Small intestine (tissue), 7 donors: ENCODE results near the gene TAF8. TPM values are rescaled to one million over a fixed set of nuclear protein-coding genes. Genes with fewer than 3 reads are reported as not detected.
A peak's percentile ranks its signal among the peaks of the same experiment; 100 is the strongest.

Source experiments
- DNase-seq, 2 donors: peaks; one replicate each; pipeline versions ENCODE4 v3.0.0 to v3.0.0-alpha.2; 2013
- FAIRE-seq: peaks from 2 replicates; lab custom pipeline; 2012; peaks lifted over from hg19 to GRCh38; lab: Jason Lieb, UNC
- H3K27ac ChIP-seq, 3 donors: one replicate each; pipeline ENCODE4 v1.5.1; 2013; ENCODE audit warnings: low read length in 2 of 3, mild to moderate bottlenecking in 2 of 3, control low read depth in 1 of 3, inconsistent platforms in 1 of 3, low read depth in 1 of 3, moderate library complexity in 1 of 3
- H3K27me3 ChIP-seq, 3 donors: one replicate each; pipeline ENCODE4 v1.6.1; 2013; ENCODE audit warnings: low read length in 3 of 3, inconsistent platforms in 1 of 3; ENCODE audit not compliant: control insufficient read depth in 3 of 3, insufficient read depth in 3 of 3
- H3K36me3 ChIP-seq, 3 donors: one replicate each; pipeline ENCODE4 v1.6.1; 2013; ENCODE audit warnings: low read length in 3 of 3, inconsistent platforms in 1 of 3, low read depth in 1 of 3, mild to moderate bottlenecking in 1 of 3, moderate library complexity in 1 of 3; ENCODE audit not compliant: control insufficient read depth in 3 of 3, insufficient read depth in 2 of 3
- H3K4me1 ChIP-seq, 3 donors: one replicate each; pipeline ENCODE4 v1.6.1; 2013; ENCODE audit warnings: low read length in 2 of 3, inconsistent platforms in 1 of 3, low read depth in 1 of 3, mild to moderate bottlenecking in 1 of 3, moderate library complexity in 1 of 3; ENCODE audit not compliant: control insufficient read depth in 3 of 3, insufficient read depth in 2 of 3
- H3K4me3 ChIP-seq, 3 donors: one replicate each; pipeline ENCODE4 v1.5.1; 2013; ENCODE audit warnings: low read length in 3 of 3, control low read depth in 1 of 3, inconsistent platforms in 1 of 3, low read depth in 1 of 3, mild to moderate bottlenecking in 1 of 3, moderate library complexity in 1 of 3
- H3K9me3 ChIP-seq, 2 donors: one replicate each; pipeline ENCODE4 v1.6.1; 2013; ENCODE audit warnings: low read depth in 1 of 2, low read length in 1 of 2; ENCODE audit not compliant: control insufficient read depth in 2 of 2, insufficient read depth in 1 of 2
- WGBS, 3 donors: extraction: QIAGEN DNeasy Blood & Tissue Kit; methylation state at CpG; one replicate each; pipeline ENCODE4 v1.1.7; 2013; 5-methylcytosine and 5-hydroxymethylcytosine counted together
- polyA plus RNA-seq, 4 donors: library from polyadenylated mRNA; stranded (reverse) in 3 of 4; unstranded in 1 of 4; fragments of 200-250 nt in 3 of 4; fragments of 120-200 nt in 1 of 4; gene quantifications; one replicate each; pipeline versions ENCODE4 v1.2.1 to v1.2.3, GENCODE V29; 2013
- donor health status: healthy with polysubstance abuse.
- donor health status: control.
- donor health status: control.
- donor health status: Bipolar disorder and iron deficiency.
- donor health status: healthy.

Gene TAF8
- polyA plus RNA-seq, 4 donors, result 6.7 to 33.6 (median 10.8) TPM

DNA sequence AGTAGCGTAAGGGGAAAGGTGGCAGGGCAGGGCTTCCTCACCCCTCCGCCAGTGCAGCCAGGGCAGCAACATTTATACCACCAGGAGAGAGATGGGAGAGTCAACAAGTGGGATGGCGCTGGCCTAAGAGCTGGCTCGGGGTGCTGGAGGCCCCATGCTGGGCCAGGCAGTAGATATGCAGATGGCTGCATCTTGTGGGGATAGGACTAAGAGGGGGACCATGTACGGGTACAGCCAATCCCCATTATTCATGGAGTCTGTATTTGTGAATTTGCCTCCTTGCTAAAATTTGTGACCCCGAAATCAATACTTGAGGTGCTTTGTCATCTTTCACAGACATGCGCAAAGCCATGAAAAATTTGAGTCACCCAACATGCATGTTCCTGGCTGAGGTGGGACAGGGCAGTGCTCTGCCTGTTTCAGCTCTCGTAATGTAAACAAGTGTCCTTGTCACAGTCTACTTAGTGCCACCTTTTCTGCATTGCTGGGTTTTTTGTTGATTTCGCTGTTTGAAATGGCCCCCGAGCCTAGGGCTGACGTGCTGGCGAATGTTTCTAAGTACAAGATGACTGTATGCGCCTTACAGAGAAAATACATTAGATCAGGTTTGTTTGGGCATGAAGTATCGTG, 27.5 kb upstream of the TAF8 start:
- no peak overlapping the region for H3K4me3 ChIP-seq
- FAIRE-seq, result no peak
- no peak for DNase-seq
- peaks cover 0 to 4% (median 0%) of the 10 kb centered on the region in 3 donors for H3K4me1 ChIP-seq
- no peaks in the 10 kb centered on the region for H3K27me3 ChIP-seq
- H3K9me3 ChIP-seq, result no peaks in the 10 kb centered on the region
- H3K27ac ChIP-seq, result peak overlapping the region in 1 of 3 donors; percentile 55
- WGBS, 3 donors, result 84 to 89% (median 86%) methylated on average over 14 of the region's 14 CpGs
- H3K36me3 ChIP-seq, result peaks cover 0 to 7% (median 0%) of the 10 kb centered on the region in 3 donors

DNA sequence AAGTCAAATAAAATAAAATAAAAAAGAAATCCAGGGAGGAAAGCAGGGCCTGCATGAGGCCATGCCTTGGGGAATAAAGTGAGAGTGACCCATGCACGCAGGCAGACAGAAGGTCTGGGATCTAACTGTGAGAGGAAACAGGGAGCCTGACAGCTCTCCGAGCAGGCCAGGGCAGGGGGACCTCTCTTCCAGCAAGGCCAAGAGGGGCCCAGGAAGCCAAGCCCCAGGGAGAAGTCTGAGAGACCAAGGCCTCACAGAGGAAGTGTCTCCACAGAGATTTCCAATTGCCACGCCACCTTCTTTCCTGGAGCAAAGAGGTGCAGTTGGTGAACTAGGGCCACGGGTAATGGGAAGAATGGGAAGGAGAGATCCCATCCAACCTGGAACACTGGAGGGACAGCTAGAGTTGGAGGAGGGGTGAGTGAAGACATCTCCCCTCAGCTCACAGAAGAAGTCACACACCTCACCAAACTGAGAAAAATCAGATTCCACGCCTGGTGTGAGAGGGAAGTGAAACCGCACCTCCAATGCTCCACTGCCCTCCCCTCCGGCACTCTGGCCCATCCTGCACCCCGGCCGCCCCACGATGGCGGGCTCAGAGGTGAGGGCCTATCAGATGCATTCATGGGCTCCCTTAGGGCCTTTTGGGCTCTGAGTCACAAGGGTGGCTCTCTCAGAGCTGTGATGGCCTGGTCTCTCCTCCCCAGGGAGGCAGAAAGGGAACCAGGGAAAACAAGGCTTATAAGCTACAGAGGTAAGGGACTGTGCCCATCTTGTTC, 25.1 kb upstream of the TAF8 start:
- peaks cover 0 to 16% (median 0%) of the 10 kb centered on the region in 3 donors for H3K36me3 ChIP-seq
- H3K27ac ChIP-seq, result no peak overlapping the region
- FAIRE-seq, result no peak
- no peak for DNase-seq
- WGBS, 3 donors, result 86 to 93% (median 91%) methylated on average over 11 of the region's 11 CpGs
- no peaks in the 10 kb centered on the region for H3K27me3 ChIP-seq
- no peaks in the 10 kb centered on the region for H3K9me3 ChIP-seq
- peaks cover 0 to 17% (median 4%) of the 10 kb centered on the region in 3 donors for H3K4me1 ChIP-seq
- H3K4me3 ChIP-seq, result no peak overlapping the region

DNA sequence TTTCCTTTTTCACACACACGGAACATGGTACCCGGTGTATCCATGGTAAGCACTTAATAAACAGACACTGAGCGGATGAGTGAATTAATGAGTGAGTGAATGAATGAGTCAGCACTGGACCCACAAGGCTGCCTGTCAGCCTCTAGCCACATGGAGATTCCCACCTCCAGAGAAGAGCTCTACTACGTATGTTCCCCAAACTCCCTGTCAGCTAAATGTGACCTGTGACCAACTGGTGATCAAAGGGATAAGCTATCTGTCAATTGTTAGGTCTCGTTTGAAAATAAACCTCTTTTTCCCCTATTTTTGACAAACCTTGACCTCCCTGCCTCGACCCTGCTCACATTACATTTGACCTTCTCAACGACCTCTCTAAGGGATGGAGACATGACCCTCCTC, 24.5 kb upstream of the TAF8 start:
- DNase-seq (no peak), FAIRE-seq (no peak)
- no peaks in the 10 kb centered on the region for H3K27me3 ChIP-seq
- peaks cover 0 to 13% (median 0%) of the 10 kb centered on the region in 3 donors for H3K36me3 ChIP-seq
- H3K4me1 ChIP-seq, result peaks cover 0 to 23% (median 8%) of the 10 kb centered on the region in 3 donors
- no peaks in the 10 kb centered on the region for H3K9me3 ChIP-seq
- no peak overlapping the region for H3K27ac ChIP-seq
- no peak overlapping the region for H3K4me3 ChIP-seq
- 78 to 83% (median 82%) methylated on average over 7 of the region's 7 CpGs for WGBS, 3 donors

DNA sequence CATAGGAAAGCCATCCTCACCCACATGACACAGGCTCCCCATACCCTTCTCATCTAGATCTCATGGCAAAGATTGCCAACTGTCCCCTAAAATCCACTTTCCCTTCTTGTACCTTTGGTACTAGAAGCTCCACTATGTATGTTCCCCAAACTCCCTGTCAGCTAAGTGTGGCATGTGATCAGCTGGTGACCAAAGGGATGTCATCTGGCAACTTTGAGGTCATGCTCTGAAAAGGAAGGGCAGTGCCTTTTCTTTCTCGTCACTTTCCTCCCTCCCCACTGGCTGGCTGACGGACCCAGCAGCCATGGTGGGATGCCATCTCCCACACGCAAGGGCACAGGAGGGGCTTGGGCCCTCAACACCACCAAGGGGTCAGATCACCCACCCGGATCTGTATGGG, 23.8 kb upstream of the TAF8 start:
- FAIRE-seq, result no peak
- no peak overlapping the region for H3K27ac ChIP-seq
- H3K9me3 ChIP-seq, result no peaks in the 10 kb centered on the region
- no peaks in the 10 kb centered on the region for H3K27me3 ChIP-seq
- DNase-seq, result no peak
- WGBS, 3 donors, result 74 to 97% (median 93%) methylated on average over 4 of the region's 4 CpGs
- H3K36me3 ChIP-seq, result peaks cover 0 to 13% (median 0%) of the 10 kb centered on the region in 3 donors
- H3K4me3 ChIP-seq, result no peak overlapping the region
- H3K4me1 ChIP-seq, result peaks cover 0 to 30% (median 10%) of the 10 kb centered on the region in 3 donors

DNA sequence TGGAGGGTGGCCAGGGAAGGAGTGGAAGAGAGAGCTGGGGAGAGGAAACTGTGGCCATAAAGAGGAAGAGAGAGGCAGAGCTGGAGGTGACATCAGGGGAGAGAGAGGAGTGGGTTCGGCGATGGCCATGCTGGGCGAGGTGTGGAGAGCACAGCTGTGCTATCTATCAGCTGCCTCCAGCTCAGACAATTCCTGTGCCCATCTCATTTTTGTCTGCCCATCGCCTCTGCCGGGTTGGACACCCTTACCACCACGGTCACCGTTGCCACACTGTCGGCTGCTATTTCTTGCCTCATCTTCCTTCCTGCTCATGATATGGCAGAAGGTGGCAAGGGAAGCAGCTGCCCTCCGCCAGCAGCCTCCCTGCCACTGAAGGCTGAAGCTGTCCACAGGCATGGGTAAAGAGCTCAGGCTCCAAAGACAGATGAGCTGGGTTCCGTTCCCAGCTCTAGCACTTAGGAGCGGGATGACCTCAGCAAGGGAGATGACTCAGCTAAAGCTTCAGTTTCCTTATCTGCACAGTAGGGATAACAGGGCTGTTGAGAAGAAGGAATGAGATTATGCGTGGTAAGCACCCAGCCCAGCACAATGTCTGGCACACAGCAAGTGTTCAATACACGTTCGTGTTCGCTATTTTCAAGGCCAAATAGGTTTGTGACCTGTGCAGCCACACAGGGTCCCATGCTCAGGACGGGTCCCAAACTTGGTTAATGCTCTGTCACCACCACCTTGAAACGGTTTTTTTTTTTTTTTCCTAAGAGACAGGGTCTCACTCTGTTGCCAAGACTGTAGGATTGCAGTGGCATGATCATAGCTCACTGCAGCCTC, 21.9 kb upstream of the TAF8 start:
- Histone ChIP-seq H3K9me3 (no peaks in the 10 kb centered on the region), H3K4me3 (no peak overlapping the region), H3K27ac (peak overlapping the region in 2 of 3 donors; percentile 17 to 23), H3K27me3 (no peaks in the 10 kb centered on the region), H3K4me1 (peaks cover 0 to 32% (median 6%) of the 10 kb centered on the region in 3 donors), H3K36me3 (peaks cover 0 to 13% (median 0%) of the 10 kb centered on the region in 3 donors)
- FAIRE-seq (no peak), DNase-seq (peak in 1 of 2 donors; percentile 67)
- 69 to 74% (median 72%) methylated on average over 17 of the region's 17 CpGs for WGBS, 3 donors

DNA sequence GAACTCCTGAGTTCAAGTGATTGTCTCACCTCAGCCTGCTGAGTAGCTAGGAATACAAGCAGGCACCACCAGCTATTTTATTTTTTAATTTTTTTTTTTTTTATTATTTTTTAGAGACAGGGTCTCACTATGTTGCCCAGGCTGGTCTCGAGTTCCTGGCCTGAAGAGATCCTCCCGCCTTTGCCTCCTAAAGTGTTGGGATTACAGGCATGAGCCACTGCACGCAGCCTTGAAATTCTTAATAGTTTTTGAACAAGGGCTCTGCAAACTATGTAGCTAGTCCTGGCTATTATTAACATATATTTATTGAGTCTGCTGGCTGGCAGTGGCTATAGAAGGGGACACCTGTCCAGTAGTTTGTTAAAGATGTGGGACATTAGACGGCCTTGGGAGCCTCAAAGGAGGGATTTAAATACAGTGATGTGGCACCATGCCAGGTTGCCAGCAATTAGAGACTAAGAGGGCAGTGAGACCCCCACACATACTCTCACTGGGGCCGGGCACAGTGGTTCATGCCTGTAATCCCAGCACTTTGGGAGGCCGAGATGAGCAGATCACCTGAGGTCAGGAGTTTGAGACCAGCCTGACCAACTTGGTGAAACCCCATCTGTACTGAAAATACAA, 21.1 kb upstream of the TAF8 start:
- Histone ChIP-seq H3K4me1 (peaks cover 0 to 32% (median 6%) of the 10 kb centered on the region in 3 donors), H3K27ac (no peak overlapping the region), H3K9me3 (no peaks in the 10 kb centered on the region), H3K4me3 (no peak overlapping the region), H3K36me3 (peaks cover 0 to 13% (median 0%) of the 10 kb centered on the region in 3 donors), H3K27me3 (no peaks in the 10 kb centered on the region)
- FAIRE-seq, result no peak
- no peak for DNase-seq
- 93 to 96% (median 94%) methylated on average over 6 of the region's 6 CpGs for WGBS, 3 donors

DNA sequence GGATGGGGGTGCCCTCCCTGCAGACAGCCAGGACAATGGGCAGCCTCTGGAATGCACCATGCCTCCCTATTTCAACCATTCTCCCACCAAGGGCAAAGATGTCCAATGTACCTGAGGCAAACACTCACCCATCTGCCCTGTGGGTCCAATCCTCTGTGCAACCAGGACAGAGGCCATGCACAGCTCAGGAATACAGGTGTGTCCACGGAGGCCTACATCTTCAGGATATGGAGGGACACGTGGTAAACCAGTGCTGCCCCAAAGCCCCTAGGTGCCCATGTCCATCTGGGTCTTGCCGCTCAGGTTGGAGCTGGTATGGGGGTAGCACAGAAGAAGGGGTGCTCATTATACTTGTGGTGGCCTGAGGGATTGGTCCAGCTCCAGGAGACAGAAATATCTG, 20.4 kb upstream of the TAF8 start:
- H3K36me3 ChIP-seq, result peaks cover 0 to 13% (median 0%) of the 10 kb centered on the region in 3 donors
- DNase-seq, result no peak

More for the DNA sequence above, 20.4 kb upstream of the TAF8 start:
- Histone ChIP-seq H3K4me3 (no peak overlapping the region), H3K9me3 (no peaks in the 10 kb centered on the region), H3K4me1 (peaks cover 0 to 32% (median 6%) of the 10 kb centered on the region in 3 donors), H3K27ac (no peak overlapping the region), H3K27me3 (no peaks in the 10 kb centered on the region)
- 91% methylated on average over 3 of the region's 3 CpGs for WGBS, 3 donors
- FAIRE-seq, result no peak
